ENCODE data around the gene OPN1MW3.
"Not testable (repeated sequence)": the region's sequence is repeated elsewhere in the genome, so short reads cannot be mapped to it uniquely, and the experiment has no call there.

DNA sequence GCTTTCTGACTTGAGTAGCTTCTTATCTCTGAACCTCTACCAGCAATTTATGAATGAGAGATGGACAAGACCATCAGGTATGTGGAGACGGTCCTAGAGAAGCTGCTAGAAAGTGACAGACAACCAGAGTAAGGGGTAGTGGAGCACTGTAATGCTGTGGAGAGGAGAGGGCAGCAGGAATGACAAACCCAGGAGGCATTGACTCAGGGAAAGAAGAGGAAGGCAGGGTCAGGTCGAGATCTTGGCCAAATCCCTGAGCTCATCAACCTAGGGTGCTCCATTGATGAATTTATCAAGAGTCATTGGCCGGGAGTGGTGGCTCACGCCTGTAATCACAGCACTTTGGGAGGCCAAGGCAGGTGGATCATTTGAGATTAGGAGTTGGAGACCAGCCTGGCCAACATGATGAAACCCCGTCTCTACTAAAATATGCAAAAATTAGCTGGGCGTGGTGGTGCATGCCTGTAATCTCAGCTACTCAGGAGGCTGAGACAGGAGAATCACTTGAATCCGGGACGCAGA, 17.3 kb upstream of the OPN1MW3 start:
- TF ChIP-seq, protein P1, sequence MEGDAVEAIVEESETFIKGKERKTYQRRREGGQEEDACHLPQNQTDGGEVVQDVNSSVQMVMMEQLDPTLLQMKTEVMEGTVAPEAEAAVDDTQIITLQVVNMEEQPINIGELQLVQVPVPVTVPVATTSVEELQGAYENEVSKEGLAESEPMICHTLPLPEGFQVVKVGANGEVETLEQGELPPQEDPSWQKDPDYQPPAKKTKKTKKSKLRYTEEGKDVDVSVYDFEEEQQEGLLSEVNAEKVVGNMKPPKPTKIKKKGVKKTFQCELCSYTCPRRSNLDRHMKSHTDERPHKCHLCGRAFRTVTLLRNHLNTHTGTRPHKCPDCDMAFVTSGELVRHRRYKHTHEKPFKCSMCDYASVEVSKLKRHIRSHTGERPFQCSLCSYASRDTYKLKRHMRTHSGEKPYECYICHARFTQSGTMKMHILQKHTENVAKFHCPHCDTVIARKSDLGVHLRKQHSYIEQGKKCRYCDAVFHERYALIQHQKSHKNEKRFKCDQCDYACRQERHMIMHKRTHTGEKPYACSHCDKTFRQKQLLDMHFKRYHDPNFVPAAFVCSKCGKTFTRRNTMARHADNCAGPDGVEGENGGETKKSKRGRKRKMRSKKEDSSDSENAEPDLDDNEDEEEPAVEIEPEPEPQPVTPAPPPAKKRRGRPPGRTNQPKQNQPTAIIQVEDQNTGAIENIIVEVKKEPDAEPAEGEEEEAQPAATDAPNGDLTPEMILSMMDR (IDR thresholded peaks at IDR 0.05), result not testable (repeated sequence)
- not testable (repeated sequence) for TF ChIP-seq POLR2A (IDR thresholded peaks at IDR 0.05)

Measured in thyroid gland (tissue), 4 donors.